ENCODE data around the gene DPYSL5.

GRCh38 chr2:26811791-26812694 is 35.9 kb upstream of the DPYSL5 start:
- TF ChIP-seq CTCF (IDR thresholded peaks at IDR 0.05) (no peak), POLR2A (IDR thresholded peaks at IDR 0.05) (no peak), EP300 (IDR thresholded peaks at IDR 0.05) (no peak)

All from tibial nerve (tissue), 4 donors.